Adrenal gland (tissue), 12 donors: ENCODE measurements around the gene AXL. TPM values are rescaled to one million over a fixed set of nuclear protein-coding genes. Genes with fewer than 3 reads are reported as not detected.

Experiments used
- DNase-seq, 7 donors: peaks; one replicate each; pipeline ENCODE4 v3.0.0-alpha.2; 2019 to 2020
- H3K27ac ChIP-seq, 5 donors: fragments of 200-600 bp; sonication (generic) in 4 of 5; 1 replicate in 3 of 5; 2 replicates in 2 of 5; pipeline versions ENCODE4 v1.5.1 to v1.8.0; 2016 to 2020; ENCODE audit warnings: mild to moderate bottlenecking in 1 of 5
- H3K27me3 ChIP-seq: fragments of 200-600 bp; 2 replicates; pipeline ENCODE4 v1.8.0; 2021
- H3K36me3 ChIP-seq, 2 donors: fragments of 200-600 bp; replicated peaks in 1 of 2; 1 replicate in 1 of 2; 2 replicates in 1 of 2; pipeline versions ENCODE4 v1.5.1 to v1.8.0; 2018 to 2022
- H3K4me1 ChIP-seq, 2 donors: fragments of 200-600 bp; replicated peaks in 1 of 2; 1 replicate in 1 of 2; 2 replicates in 1 of 2; pipeline versions ENCODE4 v1.5.1 to v1.8.0; 2018 to 2021
- H3K4me3 ChIP-seq, 4 donors: fragments of 200-600 bp; sonication (generic) in 3 of 4; one replicate each; pipeline ENCODE4 v1.5.1; 2016 to 2018
- H3K9me3 ChIP-seq, 3 donors: fragments of 200-600 bp; sonication (generic) in 1 of 3; replicated peaks in 1 of 3; 1 replicate in 2 of 3; 2 replicates in 1 of 3; pipeline versions ENCODE4 v1.5.1 to v1.8.0; 2016 to 2021
- POLR2A ChIP-seq, 2 donors: fragments of 450-650 bp; IDR thresholded peaks; one replicate each; pipeline ENCODE4 v1.6.1; 2017; ENCODE audit warnings: antibody characterized with exemption in 2 of 2, mild to moderate bottlenecking in 2 of 2, moderate library complexity in 1 of 2
- WGBS, 4 donors: extraction: QIAGEN DNeasy Blood & Tissue Kit in 2 of 4; methylation state at CpG; one replicate each; pipeline versions ENCODE4 v1.1.5 to v1.1.7; 2013 to 2017; 5-methylcytosine and 5-hydroxymethylcytosine counted together
- intact Hi-C, 2 donors: fragments of 100-400 bp; cut with DNase I; formaldehyde crosslinking; loops; one replicate each; pipeline versions ENCODE4 v1.14.1 to v1.15.0; 2022 to 2023
- polyA plus RNA-seq, 3 donors: library from polyadenylated mRNA; stranded (reverse); fragments of 200-250 nt in 2 of 3; fragments of 350-450 nt in 1 of 3; fragmentation: Illumina TruSeq in 1 of 3; extraction: RNeasy Lipid Tissue Mini Kit (QIAGEN cat#74804) in 1 of 3; gene quantifications; one replicate each; pipeline ENCODE4 v1.2.3, GENCODE V29; 2013 to 2014
- total RNA-seq, 9 donors: library from RNA; depleted of rRNA in 4 of 9; stranded (reverse); fragments of >200 nt in 4 of 9; fragments of 120-200 nt in 1 of 9; fragmentation: NEBNext Ultra II Directional in 1 of 9; extraction: Animal tissue kit (Norgen Biotek cat#: 25700) in 1 of 9; gene quantifications; one replicate each; pipeline versions ENCODE4 v1.1.0 to v1.2.4, GENCODE V29; 2013 to 2023
- TF ChIP-seq, protein P1 (sequence below), 6 experiments: fragments of 450-650 bp in 4 of 6; fragments of 200-600 bp in 2 of 6; sonication (generic) in 1 of 6; IDR thresholded peaks; 1 replicate in 5 of 6; 2 replicates in 1 of 6; pipeline versions ENCODE4 v1.5.1 to v1.8.0; 2016 to 2021; ENCODE audit warnings: antibody characterized with exemption in 6 of 6, mild to moderate bottlenecking in 2 of 6, moderate library complexity in 1 of 6
- donor health status: healthy with polysubstance abuse.
- donor health status: Bipolar disorder and iron deficiency.
- donor health status: DM: yes; HTN: yes; CAD: no.
- donor health status: DM: no; HTN: no; CAD: no.
- donor health status: DM: no; HTN: no; CAD: no.
- donor health status: DM: yes; HTN: yes; CAD: no.

Gene AXL
- total and polyA plus RNA-seq, 12 donors = 12.0 to 105 (median 50.0) TPM

DNA sequence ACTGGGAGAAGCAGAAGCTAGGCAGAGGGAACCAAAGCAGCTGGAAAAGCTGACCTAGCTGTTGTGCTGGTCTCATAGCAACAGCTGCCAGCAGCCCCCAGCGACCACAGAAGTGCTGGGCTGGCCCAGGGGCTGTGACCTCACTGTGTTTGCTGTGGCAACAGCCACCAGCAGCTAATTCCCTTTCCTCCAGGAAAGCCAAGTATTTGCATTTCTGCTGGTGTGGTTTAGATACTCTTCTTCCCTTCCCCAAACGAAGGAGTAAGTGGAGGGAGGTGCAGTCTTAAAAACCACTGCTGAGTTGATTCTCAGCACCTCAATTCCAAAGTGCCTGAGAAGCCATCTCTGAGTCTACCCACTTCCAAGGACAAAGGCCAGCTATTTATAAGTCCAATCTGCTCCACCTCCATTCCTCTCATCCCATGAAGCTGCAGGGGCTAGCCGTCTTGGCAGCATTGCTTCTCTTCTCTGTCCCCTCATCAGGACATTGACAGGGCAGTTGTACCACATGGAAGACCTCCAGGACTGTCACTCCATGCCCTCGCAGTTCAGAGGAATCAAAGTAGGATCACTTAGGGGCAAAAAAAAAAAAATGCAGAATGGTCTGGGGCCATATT is 79.4 kb downstream of the AXL start:
- Histone ChIP-seq H3K36me3 (peaks cover 0 to 73% of the 10 kb centered on the region in 2 donors), H3K27ac (peak overlapping the region in 4 of 5 donors; percentile 50 to 80 (median 68)), H3K4me3 (no peak overlapping the region), H3K27me3 (no peaks in the 10 kb centered on the region), H3K4me1 (peaks cover 25 to 44% of the 10 kb centered on the region in 2 donors), H3K9me3 (no peaks in the 10 kb centered on the region)
- TF ChIP-seq POLR2A (IDR thresholded peaks at IDR 0.05) = no peak
- TF ChIP-seq, protein P1, sequence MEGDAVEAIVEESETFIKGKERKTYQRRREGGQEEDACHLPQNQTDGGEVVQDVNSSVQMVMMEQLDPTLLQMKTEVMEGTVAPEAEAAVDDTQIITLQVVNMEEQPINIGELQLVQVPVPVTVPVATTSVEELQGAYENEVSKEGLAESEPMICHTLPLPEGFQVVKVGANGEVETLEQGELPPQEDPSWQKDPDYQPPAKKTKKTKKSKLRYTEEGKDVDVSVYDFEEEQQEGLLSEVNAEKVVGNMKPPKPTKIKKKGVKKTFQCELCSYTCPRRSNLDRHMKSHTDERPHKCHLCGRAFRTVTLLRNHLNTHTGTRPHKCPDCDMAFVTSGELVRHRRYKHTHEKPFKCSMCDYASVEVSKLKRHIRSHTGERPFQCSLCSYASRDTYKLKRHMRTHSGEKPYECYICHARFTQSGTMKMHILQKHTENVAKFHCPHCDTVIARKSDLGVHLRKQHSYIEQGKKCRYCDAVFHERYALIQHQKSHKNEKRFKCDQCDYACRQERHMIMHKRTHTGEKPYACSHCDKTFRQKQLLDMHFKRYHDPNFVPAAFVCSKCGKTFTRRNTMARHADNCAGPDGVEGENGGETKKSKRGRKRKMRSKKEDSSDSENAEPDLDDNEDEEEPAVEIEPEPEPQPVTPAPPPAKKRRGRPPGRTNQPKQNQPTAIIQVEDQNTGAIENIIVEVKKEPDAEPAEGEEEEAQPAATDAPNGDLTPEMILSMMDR (IDR thresholded peaks at IDR 0.05) = no peak
- intact Hi-C loops = no loop called here
- 27 to 33% (median 32%) methylated on average over 4 of the region's 4 CpGs for WGBS, 4 donors
- DNase-seq = peak; percentile 53 to 88 (median 72)

DNA sequence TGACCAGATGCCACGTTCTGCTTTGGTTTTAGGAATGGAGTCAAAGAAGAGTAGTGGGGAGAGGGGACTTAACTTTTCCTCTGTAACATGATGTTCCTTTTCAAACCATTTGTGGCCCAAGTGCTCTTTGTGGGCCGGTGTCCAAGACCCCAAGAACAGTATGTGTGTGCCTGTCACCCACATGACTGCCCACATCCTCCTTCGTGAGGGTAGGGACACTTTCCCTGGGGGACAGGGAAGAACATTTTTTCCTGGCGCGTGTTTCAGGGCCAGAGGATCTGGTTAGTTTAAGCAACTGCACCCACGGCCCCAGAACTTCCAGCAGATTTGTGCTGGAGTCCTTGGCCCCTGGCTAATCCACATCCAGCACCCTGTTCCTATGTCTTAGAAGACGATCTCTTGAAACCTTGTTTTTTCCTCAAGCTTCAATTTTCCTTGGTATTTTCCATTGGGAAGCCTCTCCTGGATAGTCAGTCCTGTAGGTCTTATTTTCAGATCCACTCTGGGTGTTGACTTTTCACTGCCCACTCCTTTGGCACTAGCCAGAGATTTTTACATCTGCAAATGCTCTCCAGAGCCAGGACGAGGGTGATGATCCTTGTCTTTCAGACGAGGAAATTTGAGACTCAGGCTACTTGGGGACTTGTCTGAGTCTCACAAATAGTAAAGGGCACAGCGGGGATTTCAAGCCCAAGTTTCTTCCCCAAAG is 80.2 kb downstream of the AXL start:
- Histone ChIP-seq H3K4me1 (peaks cover 25 to 44% of the 10 kb centered on the region in 2 donors), H3K27me3 (no peaks in the 10 kb centered on the region), H3K9me3 (no peaks in the 10 kb centered on the region), H3K36me3 (peaks cover 0 to 73% of the 10 kb centered on the region in 2 donors), H3K4me3 (no peak overlapping the region), H3K27ac (peak overlapping the region in 4 of 5 donors; percentile 50 to 80 (median 68))
- peak in 1 of 7 donors; percentile 51 for DNase-seq
- WGBS, 4 donors = 58 to 66% (median 61%) methylated on average over 10 of the region's 10 CpGs
- intact Hi-C loops = no loop called here
- TF ChIP-seq, protein P1 (IDR thresholded peaks at IDR 0.05) = no peak
- no peak for TF ChIP-seq POLR2A (IDR thresholded peaks at IDR 0.05)

DNA sequence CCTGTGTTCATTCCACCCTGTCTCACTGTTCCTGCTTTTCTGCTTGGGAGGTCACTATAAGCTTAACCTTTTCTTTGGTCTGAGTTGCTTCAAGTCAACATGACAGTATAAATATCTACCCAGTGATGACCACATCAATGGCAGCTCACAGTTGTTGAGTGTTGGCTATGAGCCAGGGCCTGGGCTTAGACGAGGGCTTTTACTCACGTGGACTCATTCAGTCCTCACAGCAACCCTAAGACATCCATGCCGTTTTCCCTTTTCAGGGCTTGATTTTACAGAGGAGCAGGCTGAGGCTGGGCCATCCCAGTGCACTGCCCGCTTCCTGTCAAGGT is 80.7 kb downstream of the AXL start:
- peak in 6 of 7 donors; percentile 52 to 85 (median 76) for DNase-seq
- WGBS, 4 donors = 30 to 38% (median 34%) methylated on average over 4 of the region's 4 CpGs
- Histone ChIP-seq H3K36me3 (peaks cover 0 to 73% of the 10 kb centered on the region in 2 donors), H3K4me1 (peaks cover 25 to 44% of the 10 kb centered on the region in 2 donors), H3K4me3 (no peak overlapping the region), H3K9me3 (no peaks in the 10 kb centered on the region), H3K27ac (peak overlapping the region in 4 of 5 donors; percentile 50 to 80 (median 68)), H3K27me3 (no peaks in the 10 kb centered on the region)
- intact Hi-C loops = no loop called here
- TF ChIP-seq, protein P1 (IDR thresholded peaks at IDR 0.05) = no peak
- no peak for TF ChIP-seq POLR2A (IDR thresholded peaks at IDR 0.05)

DNA sequence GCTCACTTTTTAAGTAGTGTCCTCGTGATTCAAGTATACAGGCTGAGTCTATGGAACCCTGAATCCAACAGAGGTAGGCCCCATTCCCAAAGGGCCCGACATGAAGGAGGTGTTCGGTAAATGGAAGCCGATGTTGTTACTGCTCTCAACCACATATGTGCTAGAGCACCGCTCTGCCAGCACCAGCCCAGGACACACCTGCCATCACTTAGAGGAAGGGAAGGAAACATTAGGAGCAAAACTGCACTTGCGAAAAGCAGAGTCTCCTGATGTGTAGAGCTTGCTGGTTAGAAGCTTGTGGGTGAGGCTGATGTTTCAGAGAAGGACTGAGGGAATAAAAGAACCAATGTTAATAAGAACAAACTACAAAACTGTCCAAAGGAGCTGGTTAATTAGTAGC is 81.5 kb downstream of the AXL start:
- H3K27ac ChIP-seq = peak overlapping the region in 2 of 5 donors; percentile 19 to 80
- H3K36me3 ChIP-seq = peaks cover 0 to 73% of the 10 kb centered on the region in 2 donors
- TF ChIP-seq, protein P1 (IDR thresholded peaks at IDR 0.05) = no peak
- TF ChIP-seq POLR2A (IDR thresholded peaks at IDR 0.05) = no peak
- H3K4me3 ChIP-seq = no peak overlapping the region
- intact Hi-C loops = no loop called here
- 79 to 94% (median 86%) methylated on average over 6 of the region's 6 CpGs for WGBS, 4 donors
- H3K4me1 ChIP-seq = peaks cover 25 to 44% of the 10 kb centered on the region in 2 donors
- H3K9me3 ChIP-seq = no peaks in the 10 kb centered on the region
- no peak for DNase-seq
- H3K27me3 ChIP-seq = no peaks in the 10 kb centered on the region
